Islet precursor cell (in vitro differentiated cells): ENCODE data around the gene SLC44A5.
"Not testable (repeated sequence)": the region's sequence is repeated elsewhere in the genome, so short reads cannot be mapped to it uniquely, and the experiment has no call there.

Experiments used
- DNase-seq: peaks from one replicate; pipeline ENCODE4 v3.0.0-alpha.2; 2018

The SLC44A5 gene

GRCh38 chr1:75444220-75444619 lies 166.7 kb downstream of the SLC44A5 start:
- DNase-seq: no peak

GRCh38 chr1:75440274-75440673 lies 170.6 kb downstream of the SLC44A5 start:
- DNase-seq: no peak

GRCh38 chr1:75438355-75438754 lies 172.6 kb downstream of the SLC44A5 start:
- DNase-seq: no peak

GRCh38 chr1:75431843-75432242 lies 179.1 kb downstream of the SLC44A5 start:
- no peak for DNase-seq

- no peak for DNase-seq
Observed at GRCh38 chr1:75430526-75430925, 180.4 kb downstream of the SLC44A5 start.

GRCh38 chr1:75426688-75427087 lies 184.2 kb downstream of the SLC44A5 start:
- no peak for DNase-seq

GRCh38 chr1:75425001-75425650 lies 185.8 kb downstream of the SLC44A5 start:
- DNase-seq: no peak

GRCh38 chr1:75423616-75424015 lies 187.3 kb downstream of the SLC44A5 start:
- DNase-seq: peak; percentile 61

- no peak for DNase-seq
Observed at GRCh38 chr1:75423136-75423535, 187.8 kb downstream of the SLC44A5 start.

GRCh38 chr1:75421371-75421770 lies 189.5 kb downstream of the SLC44A5 start:
- no peak for DNase-seq

GRCh38 chr1:75415187-75415586 lies 195.7 kb downstream of the SLC44A5 start:
- DNase-seq: no peak

GRCh38 chr1:75412616-75413015 lies 198.3 kb downstream of the SLC44A5 start:
- no peak for DNase-seq

GRCh38 chr1:75404681-75405080 lies 206.2 kb downstream of the SLC44A5 start:
- not testable (repeated sequence) for DNase-seq

GRCh38 chr1:75403147-75403646 lies 207.7 kb downstream of the SLC44A5 start:
- not testable (repeated sequence) for DNase-seq

- no peak for DNase-seq
Observed at GRCh38 chr1:75400716-75401115, 210.2 kb downstream of the SLC44A5 start.

- DNase-seq: no peak
Observed at GRCh38 chr1:75396745-75397144, 214.2 kb downstream of the SLC44A5 start.

- no peak for DNase-seq
Observed at GRCh38 chr1:75396260-75396659, 214.7 kb downstream of the SLC44A5 start.

GRCh38 chr1:75394386-75395139 lies 216.4 kb downstream of the SLC44A5 start:
- DNase-seq: no peak

- no peak for DNase-seq
Observed at GRCh38 chr1:75392278-75392677, 218.6 kb downstream of the SLC44A5 start.

GRCh38 chr1:75375476-75376447 lies 235.2 kb downstream of the SLC44A5 start:
- not testable (repeated sequence) for DNase-seq

- DNase-seq: no peak
Observed at GRCh38 chr1:75373542-75374159, 237.3 kb downstream of the SLC44A5 start.

GRCh38 chr1:75366595-75366994 lies 244.3 kb downstream of the SLC44A5 start:
- DNase-seq: no peak

- DNase-seq: no peak
Observed at GRCh38 chr1:75361260-75361659, 249.7 kb downstream of the SLC44A5 start.
